ENCODE results near the gene PIP4K2C. TPM values are rescaled to one million over a fixed set of nuclear protein-coding genes. Genes with fewer than 3 reads are reported as not detected.
"Not testable (repeated sequence)": the region's sequence is repeated elsewhere in the genome, so short reads cannot be mapped to it uniquely, and the experiment has no call there.

The PIP4K2C gene
- total RNA-seq, 1 donor from 2014 or later = 43.5 TPM

- not testable (repeated sequence) for DNase-seq (ENCODE audit: low read depth)
Measured at GRCh38 chr12:57636731-57637130, 45.7 kb downstream of the PIP4K2C start.

- DNase-seq (ENCODE audit: low read depth) = no peak
Measured at GRCh38 chr12:57637364-57637763, 46.4 kb downstream of the PIP4K2C start.

DNA sequence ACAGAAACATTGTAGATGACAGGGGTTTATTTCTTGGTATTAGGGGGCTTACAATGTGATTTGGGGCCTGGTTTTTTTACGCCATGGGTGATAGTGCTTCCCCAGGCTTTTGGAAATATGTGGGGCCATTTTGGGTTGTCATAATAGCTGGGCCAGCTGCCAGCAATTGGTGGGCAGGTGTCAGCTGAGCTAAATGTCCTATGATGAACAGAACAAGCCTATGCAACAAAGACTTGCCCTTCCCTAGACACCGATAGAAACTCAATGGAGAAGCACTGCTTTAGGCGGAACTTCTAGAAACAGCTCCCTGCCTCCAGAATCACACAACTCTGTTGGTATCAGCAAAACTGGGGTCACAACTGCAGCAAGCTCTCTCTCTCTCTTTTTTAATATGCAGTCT, 47.1 kb downstream of the PIP4K2C start:
- DNase-seq (ENCODE audit: low read depth) = no peak

- no peak for DNase-seq (ENCODE audit: low read depth)
Measured at GRCh38 chr12:57640175-57641042, 49.4 kb downstream of the PIP4K2C start.

DNA sequence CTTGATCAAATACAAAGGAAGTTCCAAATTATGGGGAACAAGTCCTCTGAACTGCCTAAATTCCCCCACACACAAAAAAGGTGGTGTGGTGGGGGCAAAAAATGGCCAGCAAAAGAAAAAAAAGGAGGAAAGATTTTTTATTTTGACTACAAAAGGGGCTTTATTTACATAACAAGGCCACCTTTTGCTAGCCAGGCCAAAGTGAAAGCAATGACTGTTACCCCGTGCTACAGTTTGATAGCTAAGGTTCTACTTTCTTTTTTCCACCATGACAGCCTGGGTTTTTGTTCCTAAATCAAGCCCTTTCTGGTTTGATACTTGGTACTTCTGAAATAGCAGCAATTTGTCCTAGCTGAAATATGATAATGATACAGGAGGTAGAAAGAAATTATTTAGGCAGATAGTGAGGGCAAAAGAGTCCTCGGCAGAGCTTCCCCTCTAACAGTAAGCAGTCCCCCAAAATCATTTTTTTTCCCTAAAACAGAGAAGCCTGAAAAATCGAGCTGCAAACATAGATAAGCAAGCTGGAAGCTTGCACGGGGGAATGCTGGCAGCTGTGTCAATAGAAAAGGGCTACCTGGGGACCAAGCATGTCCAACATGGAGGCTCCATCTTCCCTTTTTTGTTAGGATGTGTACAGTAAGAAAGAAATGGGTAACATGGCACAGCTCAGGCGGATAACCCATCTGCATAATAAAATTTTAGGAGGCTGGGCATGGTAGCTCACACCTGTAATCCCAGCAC, 50.9 kb downstream of the PIP4K2C start:
- DNase-seq (ENCODE audit: low read depth) = no peak

DNA sequence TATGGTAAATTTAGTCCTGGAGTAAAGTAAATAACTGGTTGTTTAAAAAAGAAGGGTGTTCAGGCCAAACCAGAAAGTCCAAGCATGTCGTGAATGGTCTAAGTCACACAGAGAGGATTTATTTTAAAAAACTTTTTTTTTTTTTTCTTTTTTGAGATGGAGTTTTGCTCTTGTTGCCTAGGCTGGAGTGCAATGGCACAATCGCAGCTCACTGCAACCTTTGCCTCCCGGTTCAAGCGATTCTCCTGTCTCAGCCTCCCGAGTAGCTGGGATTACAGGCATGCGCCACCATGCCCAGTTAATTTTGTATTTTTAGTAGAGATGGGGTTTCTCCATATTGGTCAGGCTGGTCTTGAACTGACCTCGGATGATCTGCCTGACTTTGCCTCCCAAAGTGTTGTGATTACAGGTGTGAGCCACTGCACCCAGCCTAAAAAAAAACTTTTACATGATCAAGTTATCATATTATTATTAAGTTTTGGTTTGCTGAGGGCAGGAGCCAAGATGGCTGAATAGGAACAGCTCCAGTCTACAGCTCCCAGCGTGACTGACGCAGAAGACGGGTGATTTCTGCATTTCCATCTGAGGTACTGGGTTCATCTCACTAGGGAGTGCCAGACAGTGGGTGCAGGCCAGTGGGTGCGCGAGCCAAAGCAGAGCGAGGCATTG, 55.1 kb downstream of the PIP4K2C start:
- DNase-seq (ENCODE audit: low read depth) = peak; percentile 9

- not testable (repeated sequence) for DNase-seq (ENCODE audit: low read depth)
Measured at GRCh38 chr12:57646659-57647049, 55.7 kb downstream of the PIP4K2C start.

Other genes starting within 250 kb of the PIP4K2C start
- gene R3HDM2, start 160.1 kb upstream of the PIP4K2C start, total RNA-seq = 2.6 and 32.1 TPM in 2 replicates
- not detected in 2 replicates for gene INHBC, start 156.4 kb upstream of the PIP4K2C start, total RNA-seq
- 1.0 and 3.1 TPM in 2 replicates for gene INHBE, start 135.9 kb upstream of the PIP4K2C start, total RNA-seq
- gene GLI1, start 131.4 kb upstream of the PIP4K2C start, total RNA-seq = 0.50 TPM in 1 of 2 replicates, not detected in the other
- gene ARHGAP9, start 111.3 kb upstream of the PIP4K2C start, total RNA-seq = not detected in 2 replicates
- gene MARS1, start 103.1 kb upstream of the PIP4K2C start, total RNA-seq = 131 and 134 TPM in 2 replicates
- 6.1 and 17.5 TPM in 2 replicates for gene DDIT3, start 70.7 kb upstream of the PIP4K2C start, total RNA-seq
- 5.0 and 12.5 TPM in 2 replicates for gene MBD6, start 68.4 kb upstream of the PIP4K2C start, total RNA-seq
- gene DCTN2, start 44.0 kb upstream of the PIP4K2C start, total RNA-seq = 123 and 212 TPM in 2 replicates
- gene KIF5A, start 41.1 kb upstream of the PIP4K2C start, total RNA-seq = 0.35 and 2.5 TPM in 2 replicates
- gene DTX3, start 13.6 kb downstream of the PIP4K2C start, total RNA-seq = 5.9 and 19.6 TPM in 2 replicates
- gene ARHGEF25, start 20.2 kb downstream of the PIP4K2C start, total RNA-seq = 1.7 and 7.0 TPM in 2 replicates
- gene B4GALNT1, start 42.0 kb downstream of the PIP4K2C start, total RNA-seq = 0.20 and 1.4 TPM in 2 replicates
- gene OS9, start 102.9 kb downstream of the PIP4K2C start, total RNA-seq = 186 and 325 TPM in 2 replicates
- under 0.01 and 0.17 TPM in 2 replicates for gene AGAP2, start 147.6 kb downstream of the PIP4K2C start, total RNA-seq
- gene TSPAN31, start 153.8 kb downstream of the PIP4K2C start, total RNA-seq = 64.0 and 105 TPM in 2 replicates
- 101 and 145 TPM in 2 replicates for gene CDK4, start 161.1 kb downstream of the PIP4K2C start, total RNA-seq
- 3.1 and 8.5 TPM in 2 replicates for gene MARCHF9, start 163.9 kb downstream of the PIP4K2C start, total RNA-seq
- gene CYP27B1, start 175.9 kb downstream of the PIP4K2C start, total RNA-seq = 0.50 and 0.87 TPM in 2 replicates
- gene METTL1, start 180.9 kb downstream of the PIP4K2C start, total RNA-seq = 6.1 and 6.4 TPM in 2 replicates
- gene EEF1AKMT3, start 181.4 kb downstream of the PIP4K2C start, total RNA-seq = 4.2 and 4.3 TPM in 2 replicates
- gene TSFM, start 191.6 kb downstream of the PIP4K2C start, total RNA-seq = 24.8 and 43.6 TPM in 2 replicates
- 1.9 and 2.8 TPM in 2 replicates for gene AVIL, start 227.5 kb downstream of the PIP4K2C start, total RNA-seq